ENCODE data around the gene NLRP3. TPM values are rescaled to one million over a fixed set of nuclear protein-coding genes. Genes with fewer than 3 reads are reported as not detected.
"Not testable (repeated sequence)": the region's sequence is repeated elsewhere in the genome, so short reads cannot be mapped to it uniquely, and the experiment has no call there.

The NLRP3 gene
- total RNA-seq, 1 donor from 2014 or later, result 11.5 TPM

GRCh38 chr1:247468481-247469140 is 52.6 kb downstream of the NLRP3 start:
- DNase-seq (ENCODE audit: low spot score), result no peak

GRCh38 chr1:247469141-247469535 is 53.2 kb downstream of the NLRP3 start:
- DNase-seq (ENCODE audit: low spot score), result no peak

GRCh38 chr1:247470942-247471429 is 55.0 kb downstream of the NLRP3 start:
- not testable (repeated sequence) for DNase-seq (ENCODE audit: low spot score)

- DNase-seq (ENCODE audit: low spot score), result no peak
Observed at GRCh38 chr1:247471445-247472016, 55.6 kb downstream of the NLRP3 start.

GRCh38 chr1:247472035-247472434 is 56.1 kb downstream of the NLRP3 start:
- no peak for DNase-seq (ENCODE audit: low spot score)

- no peak for DNase-seq (ENCODE audit: low spot score)
Observed at GRCh38 chr1:247474367-247474766, 58.4 kb downstream of the NLRP3 start.

GRCh38 chr1:247475793-247476192 is 59.8 kb downstream of the NLRP3 start:
- no peak for DNase-seq (ENCODE audit: low spot score)

- DNase-seq (ENCODE audit: low spot score), result not testable (repeated sequence)
Observed at GRCh38 chr1:247476328-247477058, 60.5 kb downstream of the NLRP3 start.

- no peak for DNase-seq (ENCODE audit: low spot score)
Observed at GRCh38 chr1:247482747-247483146, 66.8 kb downstream of the NLRP3 start.

GRCh38 chr1:247487057-247487456 is 71.1 kb downstream of the NLRP3 start:
- DNase-seq (ENCODE audit: low spot score), result no peak

GRCh38 chr1:247491328-247491727 is 75.4 kb downstream of the NLRP3 start:
- no peak for DNase-seq (ENCODE audit: low spot score)

- no peak for DNase-seq (ENCODE audit: low spot score)
Observed at GRCh38 chr1:247493106-247493505, 77.1 kb downstream of the NLRP3 start.

GRCh38 chr1:247494767-247495166 is 78.8 kb downstream of the NLRP3 start:
- DNase-seq (ENCODE audit: low spot score), result no peak

- no peak for DNase-seq (ENCODE audit: low spot score)
Observed at GRCh38 chr1:247496581-247497285, 80.8 kb downstream of the NLRP3 start.

Other genes starting within 250 kb of the NLRP3 start
- 17.7 TPM for gene ZNF124, start 244.2 kb upstream of the NLRP3 start, total RNA-seq
- gene VN1R5, start 160.1 kb upstream of the NLRP3 start, total RNA-seq, result not detected
- 14.4 TPM for gene ZNF496, start 84.3 kb upstream of the NLRP3 start, total RNA-seq
- gene OR2B11, start 41.9 kb downstream of the NLRP3 start, total RNA-seq, result not detected
- gene OR2C3, start 120.3 kb downstream of the NLRP3 start, total RNA-seq, result 0.03 TPM
- 0.51 TPM for gene GCSAML, start 133.0 kb downstream of the NLRP3 start, total RNA-seq
- gene OR2G2, start 172.2 kb downstream of the NLRP3 start, total RNA-seq, result not detected
- gene OR2G3, start 189.4 kb downstream of the NLRP3 start, total RNA-seq, result not detected

Data from mesenteric fat pad (tissue), 1 donor.